ENCODE measurements around the gene VAV2. TPM values are rescaled to one million over a fixed set of nuclear protein-coding genes. Genes with fewer than 3 reads are reported as not detected.

VAV2 gene
- total RNA-seq, 1 donor from 2014 or later = 47.0 TPM

- Mint-ChIP-seq H3K27me3 (ENCODE audit: low read depth) (no peaks in the 10 kb centered on the region), H3K4me3 (no peak overlapping the region), H3K9me3 (peaks cover 2% of the 10 kb centered on the region), H3K36me3 (ENCODE audit: low read depth) (peaks cover 8% of the 10 kb centered on the region), H3K27ac (ENCODE audit: unreplicated experiment) (no peak overlapping the region), H3K4me1 (peaks cover 59% of the 10 kb centered on the region)
- no peak for DNase-seq (ENCODE audit: low read depth, low spot score)
- no peak for TF ChIP-seq CTCF (conservative IDR thresholded peaks at IDR 0.05)
These were observed 98.7 kb downstream of the VAV2 start for GRCh38 chr9:133893191-133893994.

- H3K36me3 Mint-ChIP-seq (ENCODE audit: low read depth) = peaks cover 6% of the 10 kb centered on the region
- no peak for DNase-seq (ENCODE audit: low read depth, low spot score)
- H3K4me3 Mint-ChIP-seq = peak overlapping the region; percentile 48
- H3K27me3 Mint-ChIP-seq (ENCODE audit: low read depth) = no peaks in the 10 kb centered on the region
- H3K27ac Mint-ChIP-seq (ENCODE audit: unreplicated experiment) = peak overlapping the region; percentile 95
- no peak for TF ChIP-seq CTCF (conservative IDR thresholded peaks at IDR 0.05)
- peaks cover 61% of the 10 kb centered on the region for H3K4me1 Mint-ChIP-seq
- H3K9me3 Mint-ChIP-seq = peaks cover 2% of the 10 kb centered on the region
These were observed 99.8 kb downstream of the VAV2 start for GRCh38 chr9:133892193-133892920.

GRCh38 chr9:133891741-133892140 lies 100.4 kb downstream of the VAV2 start:
- no peaks in the 10 kb centered on the region for H3K27me3 Mint-ChIP-seq (ENCODE audit: low read depth)
- no peak for TF ChIP-seq CTCF (conservative IDR thresholded peaks at IDR 0.05)
- H3K27ac Mint-ChIP-seq (ENCODE audit: unreplicated experiment) = no peak overlapping the region
- H3K36me3 Mint-ChIP-seq (ENCODE audit: low read depth) = peaks cover 6% of the 10 kb centered on the region
- H3K4me1 Mint-ChIP-seq = peaks cover 63% of the 10 kb centered on the region
- H3K4me3 Mint-ChIP-seq = no peak overlapping the region
- no peak for DNase-seq (ENCODE audit: low read depth, low spot score)
- H3K9me3 Mint-ChIP-seq = peaks cover 2% of the 10 kb centered on the region

GRCh38 chr9:133890583-133890982 lies 101.5 kb downstream of the VAV2 start:
- H3K27ac Mint-ChIP-seq (ENCODE audit: unreplicated experiment) = no peak overlapping the region
- TF ChIP-seq CTCF (conservative IDR thresholded peaks at IDR 0.05) = no peak

GRCh38 chr9:133889584-133890301 lies 102.4 kb downstream of the VAV2 start:
- H3K36me3 Mint-ChIP-seq (ENCODE audit: low read depth) = peaks cover 6% of the 10 kb centered on the region
- H3K27ac Mint-ChIP-seq (ENCODE audit: unreplicated experiment) = peak overlapping the region; percentile 90
- TF ChIP-seq CTCF (conservative IDR thresholded peaks at IDR 0.05) = no peak
- H3K27me3 Mint-ChIP-seq (ENCODE audit: low read depth) = no peaks in the 10 kb centered on the region
- peak overlapping the region; percentile 21 for H3K4me3 Mint-ChIP-seq
- peaks cover 69% of the 10 kb centered on the region for H3K4me1 Mint-ChIP-seq
- peaks cover 2% of the 10 kb centered on the region for H3K9me3 Mint-ChIP-seq
- DNase-seq (ENCODE audit: low read depth, low spot score) = no peak

More at GRCh38 chr9:133890583-133890982, 101.5 kb downstream of the VAV2 start:
- peak overlapping the region; percentile 47 for H3K4me3 Mint-ChIP-seq
- H3K27me3 Mint-ChIP-seq (ENCODE audit: low read depth) = no peaks in the 10 kb centered on the region
- peaks cover 2% of the 10 kb centered on the region for H3K9me3 Mint-ChIP-seq
- H3K36me3 Mint-ChIP-seq (ENCODE audit: low read depth) = peaks cover 6% of the 10 kb centered on the region
- H3K4me1 Mint-ChIP-seq = peaks cover 67% of the 10 kb centered on the region
- no peak for DNase-seq (ENCODE audit: low read depth, low spot score)
